ENCODE results near the gene SLC46A3. TPM values are rescaled to one million over a fixed set of nuclear protein-coding genes. Genes with fewer than 3 reads are reported as not detected.
"Not testable (repeated sequence)": the region's sequence is repeated elsewhere in the genome, so short reads cannot be mapped to it uniquely, and the experiment has no call there.

SLC46A3 gene
- total RNA-seq, 4 donors from 2014 or later, result 9.4 to 14.0 (median 10.6) TPM

DNA sequence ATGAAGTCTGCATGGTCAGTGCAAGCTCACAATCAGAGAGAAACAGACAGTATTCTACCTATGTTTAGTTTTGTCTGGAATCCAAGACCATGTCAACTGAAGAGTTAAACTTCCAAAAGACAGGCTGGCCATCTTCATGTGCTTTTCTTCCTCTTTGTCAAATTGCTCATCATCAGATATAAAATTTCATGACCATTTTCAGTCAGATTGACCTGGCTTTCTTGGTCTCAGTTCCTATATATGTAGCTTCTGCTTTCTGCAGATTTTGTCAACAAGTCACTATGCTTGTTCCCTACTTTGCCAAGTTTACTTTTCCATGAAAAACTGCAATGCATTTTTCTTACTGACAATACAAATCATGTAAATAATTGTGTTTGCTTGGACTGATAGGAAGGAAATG, 13.9 kb downstream of the SLC46A3 start:
- Histone ChIP-seq H3K9me3 (no peaks in the 10 kb centered on the region), H3K4me3 (no peak overlapping the region), H3K27ac (replicated peaks in 1 of 4) (no peak overlapping the region), H3K36me3 (peaks cover 13 to 65% (median 42%) of the 10 kb centered on the region in 4 donors), H3K27me3 (no peaks in the 10 kb centered on the region), H3K4me1 (no peaks in the 10 kb centered on the region)
- no peak for DNase-seq (ENCODE audit: extremely low spot score)
- intact Hi-C loops (cut with DNase I), result no loop called here
- TF ChIP-seq, protein P1, sequence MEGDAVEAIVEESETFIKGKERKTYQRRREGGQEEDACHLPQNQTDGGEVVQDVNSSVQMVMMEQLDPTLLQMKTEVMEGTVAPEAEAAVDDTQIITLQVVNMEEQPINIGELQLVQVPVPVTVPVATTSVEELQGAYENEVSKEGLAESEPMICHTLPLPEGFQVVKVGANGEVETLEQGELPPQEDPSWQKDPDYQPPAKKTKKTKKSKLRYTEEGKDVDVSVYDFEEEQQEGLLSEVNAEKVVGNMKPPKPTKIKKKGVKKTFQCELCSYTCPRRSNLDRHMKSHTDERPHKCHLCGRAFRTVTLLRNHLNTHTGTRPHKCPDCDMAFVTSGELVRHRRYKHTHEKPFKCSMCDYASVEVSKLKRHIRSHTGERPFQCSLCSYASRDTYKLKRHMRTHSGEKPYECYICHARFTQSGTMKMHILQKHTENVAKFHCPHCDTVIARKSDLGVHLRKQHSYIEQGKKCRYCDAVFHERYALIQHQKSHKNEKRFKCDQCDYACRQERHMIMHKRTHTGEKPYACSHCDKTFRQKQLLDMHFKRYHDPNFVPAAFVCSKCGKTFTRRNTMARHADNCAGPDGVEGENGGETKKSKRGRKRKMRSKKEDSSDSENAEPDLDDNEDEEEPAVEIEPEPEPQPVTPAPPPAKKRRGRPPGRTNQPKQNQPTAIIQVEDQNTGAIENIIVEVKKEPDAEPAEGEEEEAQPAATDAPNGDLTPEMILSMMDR (IDR thresholded peaks at IDR 0.05), result no peak
- TF ChIP-seq POLR2A (IDR thresholded peaks at IDR 0.05; ENCODE audit: low read depth) (no peak), POLR2AphosphoS5 (IDR thresholded peaks at IDR 0.05) (no peak), EP300 (IDR thresholded peaks at IDR 0.05) (no peak)

DNA sequence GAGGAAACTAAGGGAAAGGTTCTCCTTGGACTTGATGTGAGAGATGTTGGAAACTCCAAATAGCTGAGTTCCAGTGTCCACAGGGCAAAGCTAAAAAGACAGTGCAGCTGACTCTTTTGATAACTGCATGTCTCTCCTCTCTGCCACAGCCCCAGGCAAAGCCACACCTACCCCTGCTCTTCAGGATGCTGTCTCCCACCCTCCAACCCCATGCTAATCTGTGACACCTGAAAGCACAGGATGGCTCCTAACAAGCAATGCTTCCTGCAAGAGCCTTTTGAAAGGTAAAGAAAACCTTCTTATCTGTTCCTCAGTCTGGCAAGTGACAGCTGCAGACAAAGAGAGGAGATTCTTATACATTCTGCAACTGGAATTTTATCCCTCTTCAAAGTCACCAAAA, 14.5 kb downstream of the SLC46A3 start:
- Histone ChIP-seq H3K27ac (replicated peaks in 1 of 4) (no peak overlapping the region), H3K36me3 (peaks cover 18 to 65% (median 42%) of the 10 kb centered on the region in 4 donors)

DNA sequence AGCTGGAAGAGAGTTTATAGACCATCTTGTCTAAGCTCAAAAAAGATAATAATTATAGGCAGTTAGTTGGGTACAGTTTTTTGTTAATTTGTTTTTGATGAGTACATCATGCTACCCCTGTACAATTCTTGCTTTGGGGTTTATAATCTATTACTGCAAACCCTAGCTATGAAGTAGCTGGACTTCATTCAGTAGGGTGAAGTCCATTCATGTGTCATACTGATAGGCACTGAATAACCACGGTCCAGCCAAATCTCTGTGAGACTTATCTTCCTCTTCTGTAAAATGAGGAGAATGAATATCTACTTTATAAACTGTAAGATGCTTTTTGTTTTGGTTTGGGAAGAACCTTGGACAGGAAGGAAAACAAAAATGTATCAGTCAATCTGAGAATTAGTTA, 19.5 kb downstream of the SLC46A3 start:
- DNase-seq (ENCODE audit: extremely low spot score), result no peak
- 84% methylated on average over 1 of the region's 1 CpG for WGBS
- TF ChIP-seq POLR2A (IDR thresholded peaks at IDR 0.05; ENCODE audit: low read depth) (no peak), EP300 (IDR thresholded peaks at IDR 0.05) (no peak), POLR2AphosphoS5 (IDR thresholded peaks at IDR 0.05) (no peak)
- TF ChIP-seq, protein P1 (IDR thresholded peaks at IDR 0.05), result no peak
- H3K27ac ChIP-seq (replicated peaks in 1 of 4), result no peak overlapping the region
- no peaks in the 10 kb centered on the region for H3K4me1 ChIP-seq
- no peaks in the 10 kb centered on the region for H3K9me3 ChIP-seq
- H3K4me3 ChIP-seq, result no peak overlapping the region
- H3K36me3 ChIP-seq, result peaks cover 21 to 74% (median 48%) of the 10 kb centered on the region in 4 donors
- H3K27me3 ChIP-seq, result no peaks in the 10 kb centered on the region
- intact Hi-C loops (cut with DNase I), result no loop called here

More for the DNA sequence above, 14.5 kb downstream of the SLC46A3 start:
- no peaks in the 10 kb centered on the region for H3K27me3 ChIP-seq
- TF ChIP-seq EP300 (IDR thresholded peaks at IDR 0.05) (no peak), POLR2A (IDR thresholded peaks at IDR 0.05; ENCODE audit: low read depth) (no peak), POLR2AphosphoS5 (IDR thresholded peaks at IDR 0.05) (no peak)
- TF ChIP-seq, protein P1 (IDR thresholded peaks at IDR 0.05), result no peak
- intact Hi-C loops (cut with DNase I), result no loop called here
- H3K4me3 ChIP-seq, result no peak overlapping the region
- H3K9me3 ChIP-seq, result no peaks in the 10 kb centered on the region
- H3K4me1 ChIP-seq, result no peaks in the 10 kb centered on the region
- no peak for DNase-seq (ENCODE audit: extremely low spot score)

DNA sequence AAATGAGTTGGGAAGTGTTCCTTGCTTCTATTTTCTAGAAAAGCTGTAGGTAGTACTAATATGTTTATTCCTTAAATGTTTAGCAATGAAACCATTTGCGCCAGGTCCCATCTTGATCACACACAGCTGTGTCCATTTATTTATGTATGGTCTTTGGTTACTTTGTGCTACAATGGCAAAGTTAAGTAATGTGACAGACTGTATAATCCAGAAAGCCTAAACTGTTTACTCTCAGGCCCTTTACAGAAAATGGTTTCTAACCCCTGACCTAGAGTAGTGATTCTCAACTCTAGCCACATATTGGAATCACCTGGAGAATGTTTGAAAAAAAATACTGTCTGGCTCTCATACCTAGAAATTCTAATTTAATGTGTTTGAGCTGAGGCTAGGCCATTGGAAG, 21.3 kb downstream of the SLC46A3 start:
- intact Hi-C loops (cut with DNase I), result no loop called here
- Histone ChIP-seq H3K9me3 (no peaks in the 10 kb centered on the region), H3K4me1 (no peaks in the 10 kb centered on the region), H3K4me3 (no peak overlapping the region), H3K27ac (replicated peaks in 1 of 4) (no peak overlapping the region), H3K36me3 (peaks cover 19 to 56% (median 38%) of the 10 kb centered on the region in 4 donors), H3K27me3 (no peaks in the 10 kb centered on the region)
- no peak for TF ChIP-seq POLR2A (IDR thresholded peaks at IDR 0.05; ENCODE audit: low read depth)
- TF ChIP-seq EP300 (IDR thresholded peaks at IDR 0.05), result no peak
- TF ChIP-seq, protein P1 (IDR thresholded peaks at IDR 0.05), result no peak
- no peak for TF ChIP-seq POLR2AphosphoS5 (IDR thresholded peaks at IDR 0.05)
- 93% methylated on average over 1 of the region's 1 CpG for WGBS
- DNase-seq (ENCODE audit: extremely low spot score), result no peak

DNA sequence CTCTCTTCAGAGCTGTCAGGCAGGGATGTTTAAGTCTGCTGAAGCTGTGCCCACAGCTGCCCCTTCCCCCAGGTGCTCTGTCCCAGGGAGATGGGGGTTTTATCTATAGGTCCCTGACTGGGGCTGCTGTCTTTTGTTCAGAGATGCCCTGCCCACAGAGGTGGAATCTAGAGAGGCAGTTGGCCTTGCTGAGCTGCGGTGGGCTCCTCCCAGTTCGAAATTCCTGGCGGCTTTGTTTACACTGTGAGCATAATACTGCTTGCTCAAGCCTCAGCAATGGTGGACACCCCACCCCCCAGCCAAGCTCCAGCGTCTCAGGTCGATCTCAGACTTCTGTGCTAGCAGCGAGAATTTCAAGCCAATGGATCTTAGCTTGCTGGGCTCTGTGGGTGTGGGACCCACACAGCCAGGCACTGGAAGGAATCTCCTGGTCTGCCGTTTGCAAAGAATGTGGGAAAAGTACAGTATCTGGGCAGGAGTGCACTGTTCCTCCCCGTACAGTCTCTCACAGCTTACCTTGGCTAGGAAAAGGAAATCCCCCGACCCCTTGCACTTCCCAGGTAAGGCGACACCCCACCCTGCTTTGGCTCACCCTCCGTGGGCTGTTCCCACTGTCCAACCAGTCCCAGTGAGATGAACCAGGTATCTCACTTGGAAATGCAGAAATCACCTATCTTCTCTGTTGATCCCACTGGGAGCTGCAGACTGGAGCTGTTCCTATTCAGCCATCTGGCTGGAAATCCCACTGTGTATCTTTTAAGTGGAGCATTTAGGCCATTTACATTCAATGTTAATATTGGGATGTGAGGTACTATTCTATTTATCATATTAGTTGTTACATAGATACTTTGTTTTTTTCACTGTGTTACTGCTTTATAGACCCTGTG, 24.9 kb downstream of the SLC46A3 start:
- H3K36me3 ChIP-seq, result peaks cover 0 to 20% (median 12%) of the 10 kb centered on the region in 4 donors
- H3K9me3 ChIP-seq; H3K27me3 ChIP-seq; H3K27ac ChIP-seq (replicated peaks in 1 of 4); H3K4me3 ChIP-seq; H3K4me1 ChIP-seq; DNase-seq (ENCODE audit: extremely low spot score); intact Hi-C loops (cut with DNase I): not testable (repeated sequence)
- 58% methylated on average over 5 of the region's 11 CpGs for WGBS

All from esophagus muscularis mucosa (tissue), 4 donors.